RWPE2 (cell line): ENCODE data around the gene STAM.

ENCODE experiments used
- ATAC-seq: fragments of 200-7000 bp; cut with Tn5 transposase; 3 replicates; pipeline ENCODE4 v1.9.1; 2021; ENCODE audit warnings: low read depth
- DNase-seq: peaks from one replicate; pipeline ENCODE4 v3.0.0-alpha.2; 2020; ENCODE audit warnings: low spot score
- H3K27ac ChIP-seq: fragments of 450-650 bp; 2 replicates; pipeline ENCODE4 v1.5.1; 2017; ENCODE audit warnings: mild to moderate bottlenecking; ENCODE audit not compliant: poor library complexity, severe bottlenecking
- H3K27me3 ChIP-seq: fragments of 250-450 bp; sonication (Bioruptor Pico); 2 replicates; pipeline ENCODE4 v1.5.1; 2021; ENCODE audit warnings: mild to moderate bottlenecking, moderate library complexity; ENCODE audit not compliant: insufficient read depth, poor library complexity, severe bottlenecking
- H3K36me3 ChIP-seq: fragments of 250-450 bp; sonication (Bioruptor Pico); 2 replicates; pipeline ENCODE4 v1.5.1; 2020; ENCODE audit warnings: low read depth, mild to moderate bottlenecking, moderate library complexity
- H3K4me1 ChIP-seq: fragments of 250-450 bp; sonication (Bioruptor Pico); 2 replicates; pipeline ENCODE4 v1.5.1; 2021; ENCODE audit warnings: mild to moderate bottlenecking, moderate library complexity; ENCODE audit not compliant: insufficient read depth, poor library complexity, severe bottlenecking
- H3K4me3 ChIP-seq: fragments of 250-450 bp; sonication (Bioruptor Pico); 2 replicates; pipeline ENCODE4 v1.5.1; 2021; ENCODE audit warnings: mild to moderate bottlenecking, moderate library complexity; ENCODE audit not compliant: severe bottlenecking
- H3K9me3 ChIP-seq: fragments of 250-450 bp; sonication (Bioruptor Pico); 2 replicates; pipeline ENCODE4 v1.5.1; 2021; ENCODE audit warnings: mild to moderate bottlenecking, moderate library complexity; ENCODE audit not compliant: severe bottlenecking
- TF ChIP-seq, protein P1 (sequence below): fragments of 450-650 bp; IDR thresholded peaks from one replicate; pipeline ENCODE4 v1.5.1; 2017; ENCODE audit warnings: mild to moderate bottlenecking, moderate library complexity; ENCODE audit not compliant: poor library complexity, severe bottlenecking

Gene STAM

DNA sequence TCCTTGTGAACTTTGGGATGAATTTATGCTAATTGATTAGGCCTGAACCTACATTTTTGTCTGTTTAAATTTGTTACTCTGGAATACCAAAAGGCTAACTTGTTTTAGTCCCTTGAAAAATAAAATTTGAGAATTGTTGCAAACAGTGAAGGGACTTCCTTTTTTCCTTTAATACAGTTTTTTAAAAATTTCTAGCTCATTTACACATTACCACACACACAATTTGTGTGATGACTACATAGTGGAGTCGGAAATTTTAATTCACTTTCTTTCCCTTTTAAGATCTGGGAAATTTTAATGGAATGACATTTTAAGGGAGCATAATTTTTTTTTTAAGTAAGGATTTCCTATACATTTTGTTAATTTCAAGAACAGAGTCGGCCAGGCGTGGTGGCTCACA lies 99.5 kb downstream of the STAM start:
- Histone ChIP-seq H3K4me1 (no peaks in the 10 kb centered on the region), H3K36me3 (no peaks in the 10 kb centered on the region), H3K27ac (no peak overlapping the region), H3K4me3 (no peak overlapping the region), H3K27me3 (no peaks in the 10 kb centered on the region), H3K9me3 (no peaks in the 10 kb centered on the region)
- TF ChIP-seq, protein P1, sequence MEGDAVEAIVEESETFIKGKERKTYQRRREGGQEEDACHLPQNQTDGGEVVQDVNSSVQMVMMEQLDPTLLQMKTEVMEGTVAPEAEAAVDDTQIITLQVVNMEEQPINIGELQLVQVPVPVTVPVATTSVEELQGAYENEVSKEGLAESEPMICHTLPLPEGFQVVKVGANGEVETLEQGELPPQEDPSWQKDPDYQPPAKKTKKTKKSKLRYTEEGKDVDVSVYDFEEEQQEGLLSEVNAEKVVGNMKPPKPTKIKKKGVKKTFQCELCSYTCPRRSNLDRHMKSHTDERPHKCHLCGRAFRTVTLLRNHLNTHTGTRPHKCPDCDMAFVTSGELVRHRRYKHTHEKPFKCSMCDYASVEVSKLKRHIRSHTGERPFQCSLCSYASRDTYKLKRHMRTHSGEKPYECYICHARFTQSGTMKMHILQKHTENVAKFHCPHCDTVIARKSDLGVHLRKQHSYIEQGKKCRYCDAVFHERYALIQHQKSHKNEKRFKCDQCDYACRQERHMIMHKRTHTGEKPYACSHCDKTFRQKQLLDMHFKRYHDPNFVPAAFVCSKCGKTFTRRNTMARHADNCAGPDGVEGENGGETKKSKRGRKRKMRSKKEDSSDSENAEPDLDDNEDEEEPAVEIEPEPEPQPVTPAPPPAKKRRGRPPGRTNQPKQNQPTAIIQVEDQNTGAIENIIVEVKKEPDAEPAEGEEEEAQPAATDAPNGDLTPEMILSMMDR, result no peak
- ATAC-seq (no peak), DNase-seq (no peak)

DNA sequence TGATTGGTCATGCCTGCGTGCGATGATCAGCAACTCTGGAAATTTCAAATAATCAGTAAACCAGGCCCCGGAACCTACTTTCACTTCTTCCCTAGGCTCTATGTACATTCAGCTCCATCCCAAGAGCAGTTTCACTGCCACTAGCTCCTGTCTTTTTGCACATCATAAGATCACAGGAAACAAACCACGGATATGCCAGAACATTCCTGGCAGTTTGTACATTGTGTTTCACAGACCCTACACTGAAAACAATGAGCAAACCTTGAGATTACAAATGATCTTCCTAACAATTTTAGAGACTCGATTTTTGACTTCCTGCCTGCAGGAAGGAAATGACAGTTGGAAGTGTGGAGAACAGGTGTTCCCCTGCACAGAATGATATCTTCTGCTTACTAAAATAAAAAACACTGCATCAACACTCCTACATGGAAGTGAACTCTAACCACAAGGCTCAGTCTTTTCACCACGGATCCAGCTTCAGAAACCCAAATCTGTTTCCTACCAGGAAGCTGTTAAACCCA lies 100.5 kb downstream of the STAM start:
- no peak overlapping the region for H3K4me3 ChIP-seq
- H3K27ac ChIP-seq, result no peak overlapping the region
- no peaks in the 10 kb centered on the region for H3K9me3 ChIP-seq
- TF ChIP-seq, protein P1, result no peak
- no peaks in the 10 kb centered on the region for H3K4me1 ChIP-seq
- DNase-seq, result no peak
- ATAC-seq, result no peak
- H3K27me3 ChIP-seq, result no peaks in the 10 kb centered on the region
- no peaks in the 10 kb centered on the region for H3K36me3 ChIP-seq

DNA sequence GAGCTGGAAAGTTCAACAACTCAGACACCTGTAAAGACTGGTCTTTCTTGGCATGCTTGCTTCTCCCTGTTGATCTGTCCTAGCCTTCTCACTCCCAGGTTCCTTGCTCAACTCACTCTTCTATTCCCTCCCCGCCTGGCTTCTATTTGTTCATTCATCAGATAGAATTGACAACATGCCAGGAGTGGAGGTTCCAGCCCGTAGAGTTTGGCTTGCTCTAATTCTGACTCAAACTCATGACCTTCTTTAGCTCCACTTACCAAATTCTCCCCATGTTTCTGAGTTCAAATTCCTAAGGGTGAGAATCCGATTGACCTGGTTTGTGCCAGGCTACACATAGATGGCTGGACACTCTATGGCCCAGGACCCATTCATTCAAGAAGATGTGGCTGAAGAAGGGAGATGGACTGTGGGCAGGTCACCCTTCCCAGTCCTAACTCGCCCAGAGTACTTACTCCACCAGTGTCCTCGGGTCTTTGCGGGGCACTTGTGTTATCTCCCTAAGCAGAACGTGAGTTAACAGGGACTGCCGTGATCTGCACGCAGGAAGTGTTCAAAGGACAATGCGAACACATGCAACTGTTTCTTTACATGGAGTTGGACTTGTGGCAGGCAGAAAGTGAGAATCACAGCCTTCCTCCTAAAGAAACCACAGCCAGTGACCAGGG lies 104.1 kb downstream of the STAM start:
- no peak overlapping the region for H3K27ac ChIP-seq

DNA sequence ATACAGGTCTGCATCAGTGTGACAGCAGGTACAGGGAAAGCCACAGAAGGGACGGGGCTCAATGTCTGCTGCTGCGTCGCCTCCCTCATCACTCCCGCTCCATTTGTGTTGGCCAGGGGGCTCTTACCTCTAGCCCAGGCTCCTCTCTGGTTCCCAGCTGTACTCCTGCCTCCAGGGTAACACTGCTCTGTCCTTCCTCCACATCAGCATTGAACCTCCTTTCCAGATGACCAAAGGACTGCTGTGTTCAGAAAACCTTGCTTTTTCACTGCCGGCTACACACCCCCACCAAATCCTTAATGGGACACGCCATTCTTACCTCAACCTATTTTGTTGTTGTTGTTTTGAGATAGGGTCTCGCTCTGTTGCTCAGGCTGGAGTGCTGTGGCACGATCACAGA lies 105.9 kb downstream of the STAM start:
- no peaks in the 10 kb centered on the region for H3K27me3 ChIP-seq
- no peaks in the 10 kb centered on the region for H3K9me3 ChIP-seq
- ATAC-seq (no peak), DNase-seq (no peak)
- no peaks in the 10 kb centered on the region for H3K4me1 ChIP-seq
- no peak overlapping the region for H3K4me3 ChIP-seq
- no peak overlapping the region for H3K27ac ChIP-seq
- H3K36me3 ChIP-seq, result no peaks in the 10 kb centered on the region
- TF ChIP-seq, protein P1, result no peak

More for the DNA sequence above, 104.1 kb downstream of the STAM start:
- DNase-seq (no peak), ATAC-seq (no peak)
- Histone ChIP-seq H3K27me3 (no peaks in the 10 kb centered on the region), H3K36me3 (no peaks in the 10 kb centered on the region), H3K4me1 (no peaks in the 10 kb centered on the region), H3K4me3 (no peak overlapping the region), H3K9me3 (no peaks in the 10 kb centered on the region)
- TF ChIP-seq, protein P1, result no peak

DNA sequence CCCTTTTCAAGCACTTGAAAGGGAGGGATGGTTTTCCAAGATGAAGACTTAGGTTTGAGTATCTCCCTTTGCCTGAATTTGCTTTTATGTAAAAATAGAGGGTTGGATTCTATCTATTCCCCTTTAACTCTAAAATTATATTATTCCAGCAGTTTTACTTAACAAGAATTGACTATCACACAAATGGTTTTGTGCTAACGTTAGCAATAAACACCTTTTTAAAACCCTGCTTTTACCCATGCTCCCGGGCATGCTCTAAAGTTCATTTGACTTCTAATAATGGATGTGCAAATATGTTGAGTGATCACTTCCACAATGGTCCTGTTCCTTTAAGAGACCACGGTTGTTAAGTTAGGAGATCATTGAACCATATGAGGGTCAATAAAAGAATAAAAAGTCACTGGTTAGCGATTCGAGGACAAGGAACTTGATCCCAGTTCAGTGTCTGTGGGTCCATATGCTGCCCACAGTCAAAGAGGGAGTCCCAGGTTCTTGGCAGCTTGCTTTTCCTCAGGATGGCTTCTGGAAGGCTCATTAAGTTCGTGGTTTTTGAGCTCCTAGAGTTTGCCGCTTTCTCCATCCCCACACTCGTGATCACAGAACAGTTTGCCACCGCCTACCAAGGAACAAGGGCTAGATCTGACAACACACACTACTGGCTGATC lies 108.0 kb downstream of the STAM start, which contains the start of gene TMEM236:
TSS of gene TMEM236 (plus strand) at position 421 of the 665 bp plus-strand sequence. CDS start at position 516, 95 bp downstream.
- Histone ChIP-seq H3K4me1 (peaks cover 2% of the 10 kb centered on the region), H3K27ac (no peak within 1 kb of the TSS), H3K27me3 (no peaks in the 10 kb centered on the region), H3K4me3 (no peak within 1 kb of the TSS), H3K36me3 (no peaks in the 10 kb centered on the region), H3K9me3 (no peaks in the 10 kb centered on the region)
- TF ChIP-seq, protein P1, result no peak
- ATAC-seq, result no peak
- DNase-seq, result no peak
